ENCODE data around the gene KRT222. TPM values are rescaled to one million over a fixed set of nuclear protein-coding genes. Genes with fewer than 3 reads are reported as not detected.

The KRT222 gene
- total RNA-seq, 1 experiment from 2014 or later = not detected

DNA sequence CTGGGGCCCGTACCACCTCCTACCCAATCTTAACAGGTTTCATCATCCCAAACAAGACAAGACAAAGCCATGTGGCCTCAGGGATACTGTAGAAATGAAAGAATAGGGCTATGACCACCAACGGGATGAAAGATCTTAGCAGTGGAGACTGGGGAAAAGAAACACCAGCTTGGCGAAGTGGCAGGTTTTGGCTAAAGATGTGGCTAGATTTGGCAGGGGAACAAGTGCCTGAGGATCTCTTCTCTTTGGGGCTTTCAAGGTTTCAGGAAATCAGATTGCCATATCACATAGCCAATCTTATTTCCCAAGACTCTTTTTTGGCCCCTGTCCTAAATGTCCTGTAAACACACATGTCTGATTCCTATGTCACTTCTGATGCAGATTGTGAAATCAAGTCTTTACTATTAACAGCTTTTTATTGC lies 31.7 kb upstream of the KRT222 start:
- no peak overlapping the region for H3K4me3 Mint-ChIP-seq (ENCODE audit: unreplicated experiment)
- no peaks in the 10 kb centered on the region for H3K27me3 Mint-ChIP-seq (ENCODE audit: insufficient read depth, unreplicated experiment)
- intact Hi-C loops (cut with micrococcal nuclease; ENCODE audit: unreplicated experiment) = no loop called here
- no peak for DNase-seq
- no TSS peak for BruUV-seq (replicated peaks)
- peaks cover 40% of the 10 kb centered on the region for H3K4me1 ChIP-seq
- H3K27me3 ChIP-seq (replicated peaks; ENCODE audit: control insufficient read depth, insufficient read depth, low read length) = no peaks in the 10 kb centered on the region
- no peak overlapping the region for H3K4me3 ChIP-seq (ENCODE audit: low read depth, low read length)
- POLR2A ChIA-PET = no interaction called here
- CTCF ChIA-PET = interaction anchor here (0.6 to 0.8 kb wide), 2 partner anchors 32 to 48 kb away, joined by 3 read pairs; no protein-coding TSS in a partner anchor
- TF ChIP-seq, protein P1, sequence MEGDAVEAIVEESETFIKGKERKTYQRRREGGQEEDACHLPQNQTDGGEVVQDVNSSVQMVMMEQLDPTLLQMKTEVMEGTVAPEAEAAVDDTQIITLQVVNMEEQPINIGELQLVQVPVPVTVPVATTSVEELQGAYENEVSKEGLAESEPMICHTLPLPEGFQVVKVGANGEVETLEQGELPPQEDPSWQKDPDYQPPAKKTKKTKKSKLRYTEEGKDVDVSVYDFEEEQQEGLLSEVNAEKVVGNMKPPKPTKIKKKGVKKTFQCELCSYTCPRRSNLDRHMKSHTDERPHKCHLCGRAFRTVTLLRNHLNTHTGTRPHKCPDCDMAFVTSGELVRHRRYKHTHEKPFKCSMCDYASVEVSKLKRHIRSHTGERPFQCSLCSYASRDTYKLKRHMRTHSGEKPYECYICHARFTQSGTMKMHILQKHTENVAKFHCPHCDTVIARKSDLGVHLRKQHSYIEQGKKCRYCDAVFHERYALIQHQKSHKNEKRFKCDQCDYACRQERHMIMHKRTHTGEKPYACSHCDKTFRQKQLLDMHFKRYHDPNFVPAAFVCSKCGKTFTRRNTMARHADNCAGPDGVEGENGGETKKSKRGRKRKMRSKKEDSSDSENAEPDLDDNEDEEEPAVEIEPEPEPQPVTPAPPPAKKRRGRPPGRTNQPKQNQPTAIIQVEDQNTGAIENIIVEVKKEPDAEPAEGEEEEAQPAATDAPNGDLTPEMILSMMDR (IDR thresholded peaks at IDR 0.05; ENCODE audit: insufficient read depth in 1 of 2, low read depth in 1 of 2, low read length in 1 of 2, severe bottlenecking in 1 of 2, unreplicated experiment in 1 of 2) = no peak
- peaks cover 27% of the 10 kb centered on the region for H3K4me1 Mint-ChIP-seq (ENCODE audit: low read depth, unreplicated experiment)
- no peaks in the 10 kb centered on the region for H3K9me3 ChIP-seq
- no peaks in the 10 kb centered on the region for H3K36me3 Mint-ChIP-seq (ENCODE audit: insufficient read depth, unreplicated experiment)
- H3K36me3 ChIP-seq (ENCODE audit: control insufficient read depth, insufficient read depth, low read length) = no peaks in the 10 kb centered on the region
- H3K27ac Mint-ChIP-seq (ENCODE audit: unreplicated experiment) = peak overlapping the region; percentile 29
- H3K9me3 Mint-ChIP-seq (ENCODE audit: unreplicated experiment) = no peaks in the 10 kb centered on the region

DNA sequence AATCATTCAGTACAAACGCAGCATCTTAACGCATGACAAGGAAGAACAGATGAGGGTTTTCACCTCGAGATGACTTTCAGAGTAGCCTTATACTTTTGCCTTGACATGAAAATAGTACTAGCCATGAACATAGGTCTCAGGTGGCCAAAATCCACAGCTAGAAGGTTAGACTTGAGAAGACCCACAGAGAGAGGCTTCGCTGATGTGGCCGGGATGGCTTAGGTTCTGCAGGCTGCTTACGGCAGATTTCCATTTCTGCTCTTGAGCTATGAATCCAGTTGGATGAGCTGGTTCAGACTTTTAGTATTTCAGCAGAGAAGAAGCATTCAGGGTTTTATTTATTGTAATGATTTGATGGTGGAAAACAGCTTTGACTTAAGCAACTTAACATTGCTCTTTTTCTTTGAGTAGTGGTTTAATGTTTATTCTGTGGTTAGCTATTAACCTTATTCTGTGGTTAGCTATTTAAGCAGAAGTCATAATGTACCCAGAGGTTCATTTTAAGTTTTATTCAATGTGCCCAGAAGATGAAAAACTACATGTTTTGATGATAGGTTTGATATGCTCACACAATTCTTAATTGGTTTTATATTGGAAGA lies 31.0 kb upstream of the KRT222 start:
- BruUV-seq (replicated peaks) = no TSS peak
- ChIA-PET POLR2A (no interaction called here), CTCF (interaction anchor here (0.8 to 1.1 kb wide), 2 partner anchors 47 to 81 kb away, joined by 3 to 4 read pairs; no protein-coding TSS in a partner anchor)
- Mint-ChIP-seq H3K27me3 (ENCODE audit: insufficient read depth, unreplicated experiment) (no peaks in the 10 kb centered on the region), H3K9me3 (ENCODE audit: unreplicated experiment) (no peaks in the 10 kb centered on the region), H3K4me1 (ENCODE audit: low read depth, unreplicated experiment) (peaks cover 20% of the 10 kb centered on the region), H3K4me3 (ENCODE audit: unreplicated experiment) (peak overlapping the region; percentile 22), H3K27ac (ENCODE audit: unreplicated experiment) (peak overlapping the region; percentile 29), H3K36me3 (ENCODE audit: insufficient read depth, unreplicated experiment) (no peaks in the 10 kb centered on the region)
- TF ChIP-seq, protein P1 (IDR thresholded peaks at IDR 0.05; ENCODE audit: insufficient read depth in 1 of 2, low read depth in 1 of 2, low read length in 1 of 2, severe bottlenecking in 1 of 2, unreplicated experiment in 1 of 2) = no peak
- H3K9me3 ChIP-seq = no peaks in the 10 kb centered on the region
- no peak for DNase-seq
- peaks cover 40% of the 10 kb centered on the region for H3K4me1 ChIP-seq
- H3K4me3 ChIP-seq (ENCODE audit: low read depth, low read length) = no peak overlapping the region
- intact Hi-C loops (cut with micrococcal nuclease; ENCODE audit: unreplicated experiment) = no loop called here
- H3K27me3 ChIP-seq (replicated peaks; ENCODE audit: control insufficient read depth, insufficient read depth, low read length) = no peaks in the 10 kb centered on the region
- no peaks in the 10 kb centered on the region for H3K36me3 ChIP-seq (ENCODE audit: control insufficient read depth, insufficient read depth, low read length)

DNA sequence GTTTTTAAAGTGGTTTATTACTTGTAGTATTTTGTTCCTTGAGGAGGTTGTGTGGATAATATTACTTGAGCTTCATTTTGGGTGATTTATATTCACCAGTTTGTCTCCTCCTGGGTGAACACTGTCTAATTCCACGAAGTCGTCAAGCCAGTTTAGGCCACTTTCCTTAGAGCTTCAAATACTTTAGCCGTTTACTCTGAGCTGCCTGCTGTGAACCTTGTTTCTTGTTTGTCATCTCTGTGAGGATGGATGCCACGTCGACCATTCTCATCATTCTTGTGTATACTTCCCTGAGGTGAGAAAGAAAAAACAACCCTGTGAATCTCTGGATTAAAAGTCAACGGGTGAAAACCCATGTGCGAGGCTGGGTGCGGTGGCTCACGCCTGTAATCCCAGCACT lies 29.6 kb upstream of the KRT222 start:
- TF ChIP-seq, protein P1 (IDR thresholded peaks at IDR 0.05; ENCODE audit: insufficient read depth in 1 of 2, low read depth in 1 of 2, low read length in 1 of 2, severe bottlenecking in 1 of 2, unreplicated experiment in 1 of 2) = no peak
- no TSS peak for BruUV-seq (replicated peaks)
- H3K4me1 ChIP-seq = peaks cover 40% of the 10 kb centered on the region
- intact Hi-C loops (cut with micrococcal nuclease; ENCODE audit: unreplicated experiment) = no loop called here
- no peaks in the 10 kb centered on the region for H3K36me3 ChIP-seq (ENCODE audit: control insufficient read depth, insufficient read depth, low read length)
- Mint-ChIP-seq H3K4me1 (ENCODE audit: low read depth, unreplicated experiment) (peaks cover 20% of the 10 kb centered on the region), H3K9me3 (ENCODE audit: unreplicated experiment) (no peaks in the 10 kb centered on the region), H3K27ac (ENCODE audit: unreplicated experiment) (peak overlapping the region; percentile 69), H3K27me3 (ENCODE audit: insufficient read depth, unreplicated experiment) (no peaks in the 10 kb centered on the region), H3K4me3 (ENCODE audit: unreplicated experiment) (no peak overlapping the region), H3K36me3 (ENCODE audit: insufficient read depth, unreplicated experiment) (no peaks in the 10 kb centered on the region)
- no peaks in the 10 kb centered on the region for H3K27me3 ChIP-seq (replicated peaks; ENCODE audit: control insufficient read depth, insufficient read depth, low read length)
- H3K4me3 ChIP-seq (ENCODE audit: low read depth, low read length) = no peak overlapping the region
- POLR2A ChIA-PET = no interaction called here
- CTCF ChIA-PET = no interaction called here
- H3K9me3 ChIP-seq = no peaks in the 10 kb centered on the region
- DNase-seq = peak; percentile 50 to 51
